Spleen (tissue), 7 donors: ENCODE data around the gene ROBO1.

Experiments
- CTCF ChIP-seq, 11 experiments: fragments of 200-600 bp in 7 of 11; fragments of 450-650 bp in 4 of 11; sonication (generic) in 4 of 11; IDR thresholded peaks in 8 of 11; conservative IDR thresholded peaks in 3 of 11; 1 replicate in 7 of 11; 2 replicates in 4 of 11; pipeline versions ENCODE4 v1.4.0 to v1.8.0; 2016 to 2021; ENCODE audit warnings: antibody characterized with exemption in 11 of 11, inconsistent platforms in 4 of 11, mild to moderate bottlenecking in 1 of 11
- POLR2A ChIP-seq, 3 donors: fragments of 450-650 bp; IDR thresholded peaks; one replicate each; pipeline ENCODE4 v1.5.1; 2017; ENCODE audit warnings: antibody characterized with exemption in 3 of 3, mild to moderate bottlenecking in 1 of 3
- POLR2AphosphoS5 ChIP-seq, 3 donors: sonication (generic); formaldehyde crosslinking; IDR thresholded peaks; one replicate each; pipeline ENCODE4 v1.5.1; 2017; ENCODE audit warnings: antibody characterized with exemption in 3 of 3
- donor health status: DM: no; HTN: no; CAD: no; lungs with moderate emphysema.
- donor health status: DM: no; HTN: no; CAD: no.
- donor health status: DM: no; HTN: no; CAD: no.

- TF ChIP-seq CTCF (IDR thresholded peaks at IDR 0.05 in 8 of 11, conservative IDR thresholded peaks at IDR 0.05 in 3 of 11) (no peak), POLR2AphosphoS5 (IDR thresholded peaks at IDR 0.05) (no peak), POLR2A (IDR thresholded peaks at IDR 0.05) (no peak)
Measured at GRCh38 chr3:79233431-79234060, 534.3 kb downstream of the ROBO1 start.
